Natural killer cell treated with Interleukin-12 subunit alpha and Interleukin-12 subunit beta and Interleukin-15 and Interleukin-18, amount 100 ng/mL, for 72 hours (primary cell): ENCODE results near the gene PUS3. TPM values are rescaled to one million over a fixed set of nuclear protein-coding genes. Genes with fewer than 3 reads are reported as not detected.

Experiments used
- ATAC-seq, 2 donors: fragments of 150-1000 bp; cut with Tn5 transposase in 1 of 2; sonication (Bioruptor Pico), chemical (Tn5 transposase) in 1 of 2; 2 replicates each; pipeline ENCODE4 v1.10.0; 2021
- DNase-seq: peaks from one replicate; pipeline ENCODE4 v3.0.0; 2022; ENCODE audit warnings: low spot score
- H3K27ac Mint-ChIP-seq, 2 donors: 1 replicate in 1 of 2; 2 replicates in 1 of 2; pipeline ENCODE4 v1.8.0; 2022; ENCODE audit warnings: mixed read lengths in 2 of 2, mild to moderate bottlenecking in 1 of 2, moderate library complexity in 1 of 2
- H3K27me3 Mint-ChIP-seq, 2 donors: 1 replicate in 1 of 2; 2 replicates in 1 of 2; pipeline ENCODE4 v1.8.0; 2022; ENCODE audit warnings: mixed read lengths in 2 of 2
- H3K36me3 Mint-ChIP-seq: one replicate; pipeline ENCODE4 v1.8.0; 2022; ENCODE audit warnings: mixed read lengths
- H3K4me1 Mint-ChIP-seq, 2 donors: 1 replicate in 1 of 2; 2 replicates in 1 of 2; pipeline ENCODE4 v1.8.0; 2022; ENCODE audit warnings: low read depth in 2 of 2, mixed read lengths in 2 of 2, mild to moderate bottlenecking in 1 of 2
- H3K4me3 Mint-ChIP-seq: one replicate; pipeline ENCODE4 v1.8.0; 2022; ENCODE audit warnings: mixed read lengths
- H3K9me3 Mint-ChIP-seq: 2 replicates; pipeline ENCODE4 v1.8.0; 2022; ENCODE audit warnings: mixed read lengths
- total RNA-seq, 2 donors: library from RNA; stranded (reverse); gene quantifications; one replicate each; pipeline ENCODE4 v1.2.3, GENCODE V29; 2022

PUS3 gene, protein sequence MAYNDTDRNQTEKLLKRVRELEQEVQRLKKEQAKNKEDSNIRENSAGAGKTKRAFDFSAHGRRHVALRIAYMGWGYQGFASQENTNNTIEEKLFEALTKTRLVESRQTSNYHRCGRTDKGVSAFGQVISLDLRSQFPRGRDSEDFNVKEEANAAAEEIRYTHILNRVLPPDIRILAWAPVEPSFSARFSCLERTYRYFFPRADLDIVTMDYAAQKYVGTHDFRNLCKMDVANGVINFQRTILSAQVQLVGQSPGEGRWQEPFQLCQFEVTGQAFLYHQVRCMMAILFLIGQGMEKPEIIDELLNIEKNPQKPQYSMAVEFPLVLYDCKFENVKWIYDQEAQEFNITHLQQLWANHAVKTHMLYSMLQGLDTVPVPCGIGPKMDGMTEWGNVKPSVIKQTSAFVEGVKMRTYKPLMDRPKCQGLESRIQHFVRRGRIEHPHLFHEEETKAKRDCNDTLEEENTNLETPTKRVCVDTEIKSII
- total RNA-seq, result 10 to 100 TPM; 11.6 to 12.9 TPM

DNA sequence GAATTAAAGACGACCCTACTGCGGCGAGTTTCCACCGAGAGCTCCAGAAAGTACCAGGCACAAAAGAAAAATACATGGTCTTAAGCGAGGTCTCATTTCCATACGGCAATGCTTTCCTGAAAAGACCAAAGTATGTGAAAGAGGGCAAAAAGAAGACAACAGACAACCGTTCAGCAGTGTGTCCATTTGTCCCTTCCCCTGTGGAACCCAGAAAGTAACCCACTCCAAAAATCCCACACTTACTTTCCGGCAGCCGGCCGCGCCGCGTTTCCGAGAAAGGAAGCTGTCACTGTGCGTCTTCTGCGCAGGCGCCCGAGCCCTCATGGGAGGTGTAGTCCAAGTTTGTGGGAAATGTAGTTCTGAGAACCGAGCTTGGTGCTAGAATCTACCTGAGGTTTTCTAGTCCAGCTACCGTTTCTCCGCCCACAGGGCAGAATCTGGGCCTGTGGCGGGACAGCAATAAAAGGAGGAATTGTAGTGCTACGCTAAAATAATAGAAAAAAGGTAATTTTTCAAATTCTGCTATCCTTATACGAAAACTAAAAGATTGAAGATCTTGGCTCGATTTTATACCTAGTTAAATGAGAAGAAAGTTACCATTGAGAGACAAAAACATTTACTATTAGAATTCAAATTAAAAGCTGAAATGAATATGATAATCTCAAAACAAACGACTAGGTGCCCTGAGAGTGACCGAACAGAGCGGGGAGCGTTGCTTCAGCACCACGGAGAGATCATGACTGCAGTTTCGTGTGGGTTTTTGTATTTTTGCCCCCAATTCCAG lies at the start of gene PUS3:
PUS3 (minus strand) TSS at position 280 of the 784 bp plus-strand sequence. CDS start 6,922 bp downstream, outside the sequence.
- peak; percentile 93 for DNase-seq
- peaks cover 19 to 24% of the 10 kb centered on the region in 2 donors for H3K4me1 Mint-ChIP-seq
- peaks cover 20% of the 10 kb centered on the region for H3K36me3 Mint-ChIP-seq
- H3K27me3 Mint-ChIP-seq, result peaks cover 13 to 15% of the 10 kb centered on the region in 2 donors
- no peaks in the 10 kb centered on the region for H3K9me3 Mint-ChIP-seq
- ATAC-seq, result peak; percentile 92 to 95
- peak within 1 kb of the TSS; percentile 96 for H3K4me3 Mint-ChIP-seq
- H3K27ac Mint-ChIP-seq, result peak within 1 kb of the TSS; percentile 83 to 99

DNA sequence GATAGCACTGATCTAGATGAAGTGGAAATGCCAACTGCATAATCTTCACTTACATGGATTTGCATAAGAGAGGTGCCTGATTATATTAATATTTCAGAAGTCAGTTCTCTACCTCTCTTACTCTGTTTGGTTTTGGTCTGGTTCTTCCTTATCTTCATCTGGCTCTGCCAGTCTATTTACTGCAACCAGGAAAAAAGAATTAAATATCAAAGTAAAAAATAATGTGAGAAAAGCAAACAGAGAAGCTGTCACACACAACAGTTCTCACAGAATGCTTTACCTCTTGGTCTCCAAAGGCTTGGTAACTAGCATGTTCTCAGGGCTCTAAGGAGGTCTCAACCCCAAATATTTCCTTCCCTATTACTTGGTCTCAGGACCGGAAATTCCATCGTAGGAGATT lies 49.6 kb upstream of the PUS3 start:
- H3K4me3 Mint-ChIP-seq, result no peak overlapping the region
- no peak for ATAC-seq
- H3K36me3 Mint-ChIP-seq, result no peaks in the 10 kb centered on the region
- no peak for DNase-seq
- H3K27me3 Mint-ChIP-seq, result peaks cover 2 to 6% of the 10 kb centered on the region in 2 donors
- H3K4me1 Mint-ChIP-seq, result peaks cover 0 to under 1% of the 10 kb centered on the region in 2 donors
- no peaks in the 10 kb centered on the region for H3K9me3 Mint-ChIP-seq
- H3K27ac Mint-ChIP-seq, result no peak overlapping the region

DNA sequence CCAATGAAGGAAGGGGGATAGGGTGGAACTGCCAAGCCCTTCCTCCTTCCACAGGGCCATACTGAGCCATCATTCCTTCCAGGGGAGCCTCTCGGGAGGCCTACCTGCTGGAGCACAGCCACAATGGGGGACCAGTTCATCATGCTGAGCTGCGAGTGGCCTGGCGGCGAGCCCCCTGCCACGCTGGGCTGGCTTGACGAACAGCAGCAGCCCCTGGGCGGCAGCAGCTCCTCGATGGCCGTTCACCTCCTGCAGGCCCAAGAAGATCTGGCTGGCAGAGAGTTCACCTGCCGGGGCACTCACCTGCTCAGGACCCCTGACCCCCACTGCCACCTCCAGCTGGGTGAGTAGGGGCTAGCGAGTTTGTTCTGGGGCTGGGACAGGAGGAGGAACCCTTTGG lies 48.7 kb upstream of the PUS3 start:
- Mint-ChIP-seq H3K4me3 (no peak overlapping the region), H3K27me3 (peaks cover 0 to 5% of the 10 kb centered on the region in 2 donors), H3K27ac (no peak overlapping the region), H3K36me3 (no peaks in the 10 kb centered on the region), H3K4me1 (no peaks in the 10 kb centered on the region), H3K9me3 (no peaks in the 10 kb centered on the region)
- no peak for ATAC-seq
- DNase-seq, result no peak

DNA sequence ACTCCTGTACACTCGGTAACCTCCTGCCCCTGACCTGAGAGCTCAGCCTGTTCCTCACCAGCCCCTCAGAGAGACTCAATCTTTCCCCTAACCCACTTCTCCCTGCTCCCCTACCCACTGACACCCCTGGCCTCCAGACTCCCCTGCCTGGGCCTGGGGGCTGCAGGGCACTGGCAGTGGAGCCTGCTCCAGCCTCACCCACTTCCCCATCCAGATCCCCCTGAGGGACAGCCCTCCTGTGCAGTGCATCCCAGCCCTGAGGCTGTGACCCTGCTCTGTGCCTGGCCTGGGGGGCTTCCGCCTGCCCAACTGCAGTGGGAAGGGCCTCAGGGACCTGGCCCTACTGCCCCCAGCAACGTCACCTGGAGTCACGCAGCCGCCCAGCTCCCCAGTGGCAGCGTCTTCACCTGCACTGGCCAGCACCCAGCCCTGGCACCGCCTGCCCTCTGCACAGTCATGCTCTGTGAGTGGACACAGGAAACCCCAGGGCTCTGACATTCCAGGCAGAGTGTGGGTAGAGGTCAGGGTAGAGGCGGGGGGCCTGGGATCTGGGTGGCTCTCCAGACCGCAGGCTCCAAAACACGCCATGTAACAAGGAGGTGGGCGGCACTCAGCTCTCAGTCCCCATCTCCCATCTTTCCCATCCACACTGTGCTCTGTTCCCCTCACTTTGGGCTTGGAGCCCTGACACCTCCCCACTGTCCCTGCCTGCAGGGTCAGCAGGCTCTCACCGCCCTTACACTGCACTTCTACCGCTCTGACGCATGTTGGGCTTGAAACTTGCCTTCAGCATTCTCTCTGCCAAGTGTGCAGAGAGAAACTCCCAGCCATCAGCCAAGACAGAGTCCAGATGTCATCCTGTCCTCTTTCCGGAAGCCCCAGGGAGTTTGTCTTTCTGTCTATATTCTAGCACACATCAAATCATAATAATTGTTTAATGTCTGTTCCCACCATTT lies 48.0 kb upstream of the PUS3 start:
- no peaks in the 10 kb centered on the region for H3K4me1 Mint-ChIP-seq
- H3K4me3 Mint-ChIP-seq, result no peak overlapping the region
- H3K27ac Mint-ChIP-seq, result no peak overlapping the region
- no peaks in the 10 kb centered on the region for H3K36me3 Mint-ChIP-seq
- DNase-seq, result no peak
- H3K9me3 Mint-ChIP-seq, result no peaks in the 10 kb centered on the region
- H3K27me3 Mint-ChIP-seq, result peaks cover 0 to 5% of the 10 kb centered on the region in 2 donors
- ATAC-seq, result no peak

DNA sequence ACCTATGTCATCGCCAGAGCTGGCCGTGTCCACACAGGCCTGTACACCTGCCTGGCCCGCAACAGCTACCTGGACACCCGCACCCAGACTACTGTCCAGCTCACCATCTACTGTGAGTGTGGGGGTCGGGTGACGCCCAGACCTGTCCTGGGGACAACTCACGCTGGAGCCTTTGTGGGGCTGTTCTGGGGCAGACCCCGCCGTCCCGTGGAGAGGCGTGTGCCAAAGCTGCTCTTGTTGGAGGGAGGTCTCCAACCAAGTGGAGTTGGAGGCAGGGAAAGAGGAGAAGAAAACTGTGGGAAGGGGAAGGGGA lies 47.1 kb upstream of the PUS3 start:
- no peaks in the 10 kb centered on the region for H3K36me3 Mint-ChIP-seq
- peaks cover 0 to 5% of the 10 kb centered on the region in 2 donors for H3K27me3 Mint-ChIP-seq
- ATAC-seq, result peak in 1 of 2 donors; percentile 9
- no peaks in the 10 kb centered on the region for H3K4me1 Mint-ChIP-seq
- H3K9me3 Mint-ChIP-seq, result no peaks in the 10 kb centered on the region
- H3K4me3 Mint-ChIP-seq, result no peak overlapping the region
- H3K27ac Mint-ChIP-seq, result no peak overlapping the region
- DNase-seq, result no peak

DNA sequence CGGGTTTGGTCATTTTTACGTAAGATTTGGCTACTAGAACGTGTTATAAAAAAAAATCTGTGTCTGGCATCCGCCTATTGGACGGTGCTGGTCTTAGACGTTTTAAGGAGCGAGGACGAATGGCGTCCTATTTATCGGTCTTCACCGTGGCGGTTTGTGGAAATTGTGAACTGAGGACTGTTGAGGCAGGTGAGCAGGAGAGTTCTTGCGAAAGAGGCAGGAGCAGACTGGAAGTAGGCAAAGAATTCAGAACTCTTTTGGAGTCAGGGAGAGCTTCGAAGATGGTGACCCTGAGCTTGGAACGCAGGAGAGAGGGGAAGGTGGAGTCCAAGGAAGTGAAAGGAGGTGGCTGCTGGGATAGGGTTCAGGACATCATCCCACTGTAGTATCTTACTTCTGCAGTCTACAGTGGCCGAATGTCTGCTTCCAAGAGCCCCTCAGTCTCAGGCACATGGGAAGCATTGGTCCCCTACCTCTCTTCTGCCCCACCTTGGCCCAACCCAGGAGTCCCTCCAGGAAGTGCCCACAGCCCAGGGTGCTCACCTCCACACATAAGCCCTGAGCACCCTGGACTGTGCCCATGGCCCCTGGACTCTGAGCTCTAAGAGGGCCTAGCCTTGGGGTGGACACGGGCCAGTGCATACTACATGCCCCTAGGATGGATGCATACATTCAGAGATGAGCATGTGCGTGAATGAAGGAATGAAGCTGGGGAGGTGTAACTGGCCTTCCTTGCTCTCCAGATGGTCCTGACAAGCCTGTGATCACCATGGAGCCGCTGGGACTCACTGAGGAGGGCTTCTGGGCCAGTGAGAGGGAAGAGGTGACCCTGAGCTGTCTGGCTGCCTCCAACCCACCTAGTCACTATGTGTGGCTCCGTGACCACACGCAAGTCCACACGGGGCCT lies 46.5 kb upstream of the PUS3 start:
- no peaks in the 10 kb centered on the region for H3K36me3 Mint-ChIP-seq
- no peaks in the 10 kb centered on the region for H3K9me3 Mint-ChIP-seq
- peaks cover 0 to 6% of the 10 kb centered on the region in 2 donors for H3K27me3 Mint-ChIP-seq
- no peak for DNase-seq
- no peak overlapping the region for H3K27ac Mint-ChIP-seq
- peak in 1 of 2 donors; percentile 30 for ATAC-seq
- no peaks in the 10 kb centered on the region for H3K4me1 Mint-ChIP-seq
- H3K4me3 Mint-ChIP-seq, result no peak overlapping the region

DNA sequence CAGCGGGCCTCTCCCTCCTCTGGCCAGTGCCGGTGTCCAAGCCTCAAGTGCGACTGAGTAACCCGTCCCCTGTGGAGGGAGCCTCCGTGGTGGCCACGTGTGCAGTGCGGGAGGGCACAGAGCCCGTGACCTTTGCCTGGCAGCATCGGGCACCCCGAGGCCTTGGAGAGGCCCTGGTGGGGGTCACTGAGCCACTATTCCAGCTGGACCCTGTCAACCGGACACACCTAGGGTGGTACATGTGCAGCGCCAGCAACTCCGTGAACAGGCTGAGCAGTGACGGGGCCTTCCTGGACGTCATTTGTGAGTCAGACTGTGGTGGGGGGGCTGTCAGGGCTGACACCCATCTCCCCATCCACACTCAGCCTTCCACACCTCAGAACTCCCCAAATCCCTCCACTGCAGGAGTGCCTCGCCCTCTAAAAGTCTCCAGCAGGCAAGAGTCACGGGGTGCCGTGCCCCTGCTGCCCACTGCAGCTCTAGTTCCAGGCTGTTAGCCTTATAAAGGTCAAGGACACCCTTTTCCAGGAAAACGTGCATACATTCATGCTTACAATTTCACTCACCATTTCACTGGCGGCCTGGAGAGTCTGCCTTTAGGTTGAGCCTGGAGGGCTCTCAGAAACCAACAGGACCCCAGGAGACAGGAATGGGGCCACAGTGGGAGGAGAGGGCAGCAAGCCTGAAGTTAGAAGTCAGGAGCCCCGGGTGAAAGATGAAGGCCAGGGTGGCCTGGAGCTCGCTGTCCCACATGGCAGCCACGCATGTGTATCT lies 45.5 kb upstream of the PUS3 start:
- Mint-ChIP-seq H3K27me3 (peaks cover 0 to 9% of the 10 kb centered on the region in 2 donors), H3K4me1 (no peaks in the 10 kb centered on the region), H3K9me3 (no peaks in the 10 kb centered on the region), H3K36me3 (no peaks in the 10 kb centered on the region), H3K27ac (no peak overlapping the region), H3K4me3 (no peak overlapping the region)
- ATAC-seq (no peak), DNase-seq (no peak)

DNA sequence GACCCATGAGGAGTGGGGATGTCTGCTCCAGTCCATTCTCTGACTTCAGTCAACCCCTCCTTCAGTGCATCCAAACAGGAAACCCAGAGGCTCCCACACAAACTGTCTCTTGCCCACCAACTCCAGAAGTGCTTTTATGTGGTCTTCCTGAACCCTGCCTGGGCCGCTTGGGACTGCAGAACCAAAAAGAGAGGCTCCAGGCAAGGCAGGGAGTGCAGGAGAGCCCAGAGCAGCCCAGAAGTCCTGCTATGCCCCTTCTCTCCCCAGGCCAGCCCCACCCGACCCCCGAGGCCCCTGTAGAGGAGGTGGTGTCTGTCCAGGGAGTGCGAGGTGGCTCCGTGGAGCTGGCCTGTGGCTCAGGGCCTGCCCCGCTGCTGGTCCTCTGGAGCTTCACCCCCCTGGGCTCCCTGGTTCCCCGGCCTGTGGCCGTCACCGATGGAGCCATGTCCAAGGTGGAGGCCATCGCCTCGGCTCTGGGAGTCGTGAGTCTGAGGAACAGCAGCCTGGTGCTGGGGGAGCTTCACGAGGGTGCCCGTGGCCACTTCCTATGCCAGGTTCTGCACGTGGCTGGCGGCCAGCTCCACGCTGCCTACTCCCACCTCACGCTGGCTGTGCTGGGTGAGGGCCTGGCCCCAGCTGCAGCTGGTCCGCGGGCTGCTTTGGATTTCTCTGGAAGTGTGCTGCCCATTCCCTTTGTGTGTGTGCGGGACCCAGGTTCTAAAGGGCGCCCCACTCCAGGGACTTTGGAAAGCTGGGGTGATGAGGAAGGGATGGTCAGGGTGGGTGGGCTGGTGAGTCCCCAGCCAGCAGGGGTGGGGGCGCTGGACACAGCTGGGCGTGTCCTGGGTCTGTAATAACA lies 44.6 kb upstream of the PUS3 start:
- ATAC-seq, result no peak
- H3K27me3 Mint-ChIP-seq, result peaks cover 0 to 9% of the 10 kb centered on the region in 2 donors
- DNase-seq, result no peak
- no peaks in the 10 kb centered on the region for H3K36me3 Mint-ChIP-seq
- no peaks in the 10 kb centered on the region for H3K4me1 Mint-ChIP-seq
- no peak overlapping the region for H3K4me3 Mint-ChIP-seq
- H3K27ac Mint-ChIP-seq, result no peak overlapping the region
- no peaks in the 10 kb centered on the region for H3K9me3 Mint-ChIP-seq

DNA sequence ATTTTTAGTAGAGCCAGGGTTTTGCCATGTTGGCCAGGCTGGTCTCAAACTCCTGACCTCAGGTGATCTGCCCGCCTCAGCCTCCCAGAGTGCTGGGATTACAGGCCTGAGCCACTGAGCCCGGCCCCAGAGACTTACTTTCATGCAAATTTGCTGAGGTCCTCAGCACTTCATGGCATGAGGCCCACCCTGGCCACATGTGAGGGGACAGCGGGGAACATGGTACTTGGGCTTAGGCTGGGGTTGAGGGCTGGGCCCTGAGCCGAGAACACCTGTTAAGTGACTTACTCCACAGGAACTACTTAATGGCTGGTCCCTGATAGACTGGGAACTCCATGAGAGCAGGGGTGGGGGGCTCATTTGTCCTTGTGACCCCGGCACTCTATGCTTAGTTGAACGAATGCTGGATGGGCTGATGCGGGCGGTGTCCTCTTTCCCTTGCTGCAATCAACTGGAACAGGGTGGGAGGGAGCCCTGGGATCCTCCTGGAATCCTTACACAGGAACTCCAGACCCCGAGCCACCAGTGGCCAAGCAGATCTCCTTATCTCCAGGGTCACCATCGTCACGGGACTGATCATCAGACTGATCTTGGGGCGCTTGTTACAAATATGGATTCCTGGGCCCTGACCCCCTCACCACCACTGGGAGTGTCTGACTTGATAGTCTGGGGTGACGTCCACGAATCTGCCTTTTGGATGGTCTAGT lies 43.9 kb upstream of the PUS3 start:
- DNase-seq, result no peak
- H3K27me3 Mint-ChIP-seq, result peaks cover 6 to 16% of the 10 kb centered on the region in 2 donors
- no peak overlapping the region for H3K4me3 Mint-ChIP-seq
- H3K9me3 Mint-ChIP-seq, result no peaks in the 10 kb centered on the region
- no peak overlapping the region for H3K27ac Mint-ChIP-seq
- no peaks in the 10 kb centered on the region for H3K36me3 Mint-ChIP-seq
- peaks cover 5 to 6% of the 10 kb centered on the region in 2 donors for H3K4me1 Mint-ChIP-seq
- ATAC-seq, result no peak

DNA sequence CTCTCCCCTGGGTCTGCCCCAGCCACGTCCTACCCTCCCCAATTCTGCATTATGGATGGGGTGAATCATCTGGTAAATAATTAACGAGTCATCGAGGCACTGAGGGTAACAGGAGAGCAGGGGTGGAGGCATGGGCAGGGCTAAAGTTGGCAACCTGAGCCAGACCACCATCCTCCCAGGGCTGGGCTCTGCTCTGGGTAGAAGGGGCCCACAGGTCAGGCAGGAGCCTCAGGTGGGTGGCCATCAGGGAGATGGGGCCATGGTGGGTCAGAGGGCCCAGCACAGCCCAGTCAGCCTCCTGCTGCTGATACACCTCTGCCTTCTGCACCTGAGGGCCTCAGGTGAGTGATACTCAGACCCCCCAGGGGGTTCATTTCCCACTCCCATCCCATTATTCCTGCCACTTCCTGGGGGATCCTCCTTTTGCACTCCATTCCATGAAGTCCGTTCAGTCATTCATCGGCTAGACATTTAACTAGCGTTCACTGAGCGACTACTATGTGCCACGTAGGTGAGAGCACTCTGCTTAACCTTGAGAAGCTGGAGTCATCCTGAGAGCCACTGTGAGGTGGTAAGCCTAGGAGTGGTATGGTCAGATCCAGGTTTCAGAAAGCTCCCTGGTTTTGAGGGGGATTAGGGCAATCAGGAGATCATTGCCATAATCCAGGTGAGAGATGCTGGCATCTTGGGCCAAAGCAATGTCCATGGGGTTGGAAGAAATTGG lies 43.0 kb upstream of the PUS3 start, which contains the start of gene VSIG10L2:
VSIG10L2 (plus strand) TSS at position 248 of the 724 bp plus-strand sequence; CDS start at position 260, 12 bp downstream.
- H3K36me3 Mint-ChIP-seq, result no peaks in the 10 kb centered on the region
- H3K27ac Mint-ChIP-seq, result no peak within 1 kb of the TSS
- H3K27me3 Mint-ChIP-seq, result peaks cover 6 to 13% of the 10 kb centered on the region in 2 donors
- H3K9me3 Mint-ChIP-seq, result no peaks in the 10 kb centered on the region
- ATAC-seq (no peak), DNase-seq (no peak)
- H3K4me1 Mint-ChIP-seq, result peaks cover 6% of the 10 kb centered on the region in 2 donors
- H3K4me3 Mint-ChIP-seq, result no peak within 1 kb of the TSS
